Endothelial cell of umbilical vein (primary cell): Measurements from ENCODE around the gene GRWD1. TPM values are rescaled to one million over a fixed set of nuclear protein-coding genes. Genes with fewer than 3 reads are reported as not detected.

Source experiments
- BruUV-seq: library from RNA; stranded (reverse); fragments of 400-500 nt; replicated peaks from 2 replicates; lab custom pipeline; 2021; lab: Mats Ljungman, UMichigan
- CTCF ChIA-PET: fragments of 300-600, 350-600 bp; sonication (Branson Sonifier 250); formaldehyde crosslinking; loops from one replicate; lab custom pipeline; 2021; ENCODE audit warnings: antibody characterized with exemption, inconsistent platforms; lab: Charles Lee
- POLR2A ChIA-PET: fragments of 300-600, 350-600 bp; sonication (Branson Sonifier 250); formaldehyde crosslinking; loops from one replicate; lab custom pipeline; 2021; ENCODE audit warnings: antibody characterized with exemption, inconsistent platforms; lab: Charles Lee
- DNase-seq: peaks from one replicate; pipeline ENCODE4 v3.0.0-alpha.2; 2011; ENCODE audit warnings: low read depth, low spot score
- FAIRE-seq: peaks from 2 replicates; lab custom pipeline; 2011; peaks lifted over from hg19 to GRCh38; lab: Jason Lieb, UNC
- H2AFZ ChIP-seq: 2 replicates; pipeline ENCODE4 v1.6.0; 2012; ENCODE audit warnings: low read depth, low read length, control low read depth, inconsistent platforms
- H3K27ac ChIP-seq: 2 replicates; pipeline ENCODE4 v1.5.1; 2011; ENCODE audit warnings: low read depth, mild to moderate bottlenecking, control low read depth, low read length, moderate library complexity; ENCODE audit not compliant: insufficient read depth
- H3K27me3 ChIP-seq, 2 experiments: 2 replicates each; pipeline versions ENCODE4 v1.6.0 to v1.6.1; 2011; ENCODE audit warnings: low read length in 2 of 2, mixed read lengths in 1 of 2; ENCODE audit not compliant: control insufficient read depth in 2 of 2, insufficient read depth in 2 of 2
- H3K36me3 ChIP-seq, 2 experiments: 2 replicates in 1 of 2; 3 replicates in 1 of 2; pipeline ENCODE4 v1.5.1; 2011; ENCODE audit warnings: low read length in 2 of 2, mild to moderate bottlenecking in 1 of 2, moderate library complexity in 1 of 2; ENCODE audit not compliant: control insufficient read depth in 2 of 2, insufficient read depth in 2 of 2; ENCODE audit errors: extremely low read depth in 1 of 2
- H3K4me1 ChIP-seq: 3 replicates; pipeline ENCODE4 v1.5.1; 2011; ENCODE audit warnings: mild to moderate bottlenecking, low read length; ENCODE audit not compliant: control insufficient read depth, insufficient read depth; ENCODE audit errors: extremely low read depth
- H3K4me2 ChIP-seq: 2 replicates; pipeline ENCODE4 v1.6.1; 2011; ENCODE audit warnings: low read length, control low read depth, mixed read lengths; ENCODE audit not compliant: insufficient read depth
- H3K4me3 ChIP-seq, 3 experiments: fragments of 200-600 bp in 1 of 3; sonication (generic), shearing (Covaris generic) in 1 of 3; replicated peaks in 1 of 3; 2 replicates each; pipeline ENCODE4 v1.5.1; 2011 to 2016; ENCODE audit warnings: control low read depth in 3 of 3, low read length in 3 of 3, mild to moderate bottlenecking in 2 of 3, inconsistent platforms in 1 of 3, low read depth in 1 of 3, moderate library complexity in 1 of 3; ENCODE audit not compliant: insufficient read depth in 1 of 3
- H3K79me2 ChIP-seq: 2 replicates; pipeline ENCODE4 v1.6.0; 2012; ENCODE audit warnings: low read length, inconsistent platforms; ENCODE audit not compliant: control insufficient read depth, insufficient read depth
- H3K9ac ChIP-seq: replicated peaks from 2 replicates; pipeline ENCODE3; 2011; ENCODE audit warnings: low read length, control low read depth; ENCODE audit not compliant: insufficient read depth; ENCODE audit errors: extremely low read depth
- H3K9me1 ChIP-seq: replicated peaks from 3 replicates; pipeline ENCODE4 v1.6.0; 2011; ENCODE audit warnings: mild to moderate bottlenecking, low read length; ENCODE audit not compliant: control insufficient read depth, insufficient read depth; ENCODE audit errors: extremely low read depth
- H3K9me3 ChIP-seq: replicated peaks from 2 replicates; pipeline ENCODE4 v1.5.1; 2012; ENCODE audit warnings: low read length, inconsistent platforms; ENCODE audit not compliant: control insufficient read depth, insufficient read depth
- H4K20me1 ChIP-seq: replicated peaks from 2 replicates; pipeline ENCODE3; 2011; ENCODE audit warnings: mild to moderate bottlenecking, low read length; ENCODE audit not compliant: control insufficient read depth, insufficient read depth; ENCODE audit errors: extremely low read depth
- EZH2 ChIP-seq: IDR thresholded peaks from 2 replicates; pipeline ENCODE4 v1.6.1; 2012; ENCODE audit warnings: borderline replicate concordance, low read depth, mild to moderate bottlenecking, moderate library complexity, low read length, inconsistent platforms; ENCODE audit not compliant: severe bottlenecking
- FOS ChIP-seq: IDR thresholded peaks from 2 replicates; pipeline ENCODE4 v1.6.1; 2011; ENCODE audit warnings: mild to moderate bottlenecking, low read length, moderate library complexity, borderline replicate concordance; ENCODE audit not compliant: insufficient read depth
- GATA2 ChIP-seq: IDR thresholded peaks from 2 replicates; pipeline ENCODE4 v1.7.0; 2011; ENCODE audit warnings: low read depth, mild to moderate bottlenecking, moderate library complexity, mixed read lengths, low read length; ENCODE audit not compliant: insufficient read length, insufficient read depth
- JUN ChIP-seq: IDR thresholded peaks from 2 replicates; pipeline ENCODE4 v1.6.1; 2011; ENCODE audit warnings: borderline replicate concordance, low read depth; ENCODE audit not compliant: insufficient read length, insufficient read depth
- MYC ChIP-seq: IDR thresholded peaks from one replicate; pipeline ENCODE4 v1.6.1; 2011; ENCODE audit warnings: mild to moderate bottlenecking, low read depth, low read length
- POLR2A ChIP-seq: IDR thresholded peaks from 2 replicates; pipeline ENCODE4 v1.6.1; 2012; ENCODE audit warnings: low read depth, mild to moderate bottlenecking, control low read depth, low read length
- POLR2AphosphoS5 ChIP-seq: IDR thresholded peaks from 2 replicates; pipeline ENCODE4 v1.6.1; 2012; ENCODE audit warnings: low read depth, mild to moderate bottlenecking, control low read depth, low read length, moderate library complexity; ENCODE audit not compliant: insufficient read depth
- dilution Hi-C: fragments of 300-500 bp; cut with MboI; formaldehyde crosslinking; loops from one replicate; pipeline ENCODE4 v1.15.0; 2019; ENCODE audit warnings: low sequenced_read_pairs; ENCODE audit not compliant: extremely low pct_ligation_motif_present
- intact Hi-C: fragments of 100-400 bp; cut with micrococcal nuclease; formaldehyde crosslinking; loops from one replicate; pipeline ENCODE4 v1.10.0; 2022
- polyA plus RNA-seq, 4 experiments: library from polyadenylated mRNA; depleted of rRNA in 3 of 4; stranded (reverse) in 3 of 4; unstranded in 1 of 4; fragments of >200 nt; gene quantifications; 2 replicates each; pipeline versions ENCODE4 v1.2.1 to v1.2.3, GENCODE V29; 2011 to 2012; ENCODE audit warnings: missing spikeins in 1 of 4
- total RNA-seq: library from RNA; stranded (reverse); gene quantifications from 2 replicates; pipeline ENCODE4 v1.2.3, GENCODE V29; 2021
- TF ChIP-seq, protein P1 (sequence below), 2 donors: IDR thresholded peaks; 1 replicate in 1 of 2; 2 replicates in 1 of 2; pipeline ENCODE4 v1.5.1; 2011; ENCODE audit warnings: low read length in 2 of 2, mild to moderate bottlenecking in 2 of 2, moderate library complexity in 2 of 2, control low read depth in 1 of 2, inconsistent platforms in 1 of 2, low read depth in 1 of 2; ENCODE audit not compliant: insufficient read depth in 1 of 2; ENCODE audit errors: extremely low read depth in 1 of 2
- TF ChIP-seq, protein P2 (sequence below): IDR thresholded peaks from 2 replicates; pipeline ENCODE4 v1.6.1; 2011; ENCODE audit not compliant: insufficient read depth, insufficient read length

The GRWD1 gene
- total and polyA plus RNA-seq, 2 donors (not counting 3 experiments of a cell fraction or from before 2014, with no cell fraction given) = 26.3 to 52.7 TPM

DNA sequence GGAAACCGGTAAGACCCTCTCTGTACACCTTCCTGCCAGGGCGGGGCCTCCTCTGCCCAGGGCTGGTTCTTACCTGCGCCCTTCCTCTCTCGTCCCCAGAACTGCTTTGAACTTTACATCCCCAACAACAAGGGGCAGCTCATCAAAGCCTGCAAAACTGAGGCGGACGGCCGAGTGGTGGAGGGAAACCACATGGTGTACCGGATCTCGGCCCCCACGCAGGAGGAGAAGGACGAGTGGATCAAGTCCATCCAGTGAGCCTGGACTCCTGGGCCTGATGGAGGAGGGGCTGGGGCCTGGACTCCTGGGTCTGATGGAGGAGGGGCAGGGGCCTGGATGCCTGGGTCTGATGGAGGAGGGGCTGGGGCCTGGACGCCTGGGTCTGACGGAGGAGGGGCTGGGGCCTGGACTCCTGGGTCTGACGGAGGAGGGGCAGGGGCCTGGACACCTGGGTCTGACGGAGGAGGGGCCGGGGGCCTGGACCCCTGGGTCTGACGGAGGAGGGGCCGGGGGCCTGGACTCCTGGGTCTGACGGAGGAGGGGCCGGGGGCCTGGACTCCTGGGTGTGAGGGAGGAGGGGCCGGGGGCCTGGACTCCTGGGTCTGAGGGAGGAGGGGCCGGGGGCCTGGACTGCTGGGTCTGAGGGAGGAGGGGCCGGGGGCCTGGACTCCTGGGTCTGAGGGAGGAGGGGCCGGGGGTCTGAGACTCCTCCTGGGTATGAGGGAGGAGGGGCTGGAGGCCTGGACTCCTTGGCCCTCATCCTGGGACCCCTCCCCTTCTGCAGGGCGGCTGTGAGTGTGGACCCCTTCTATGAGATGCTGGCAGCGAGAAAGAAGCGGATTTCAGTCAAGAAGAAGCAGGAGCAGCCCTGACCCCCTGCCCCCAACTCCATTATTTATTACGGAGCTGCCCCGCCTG, 32.8 kb downstream of the GRWD1 start:
- Histone ChIP-seq H3K36me3 (peaks cover 15 to 45% of the 10 kb centered on the region in 2 experiments), H3K9ac (no peak overlapping the region), H3K27me3 (no peaks in the 10 kb centered on the region), H3K79me2 (no peaks in the 10 kb centered on the region), H3K27ac (no peak overlapping the region), H3K4me1 (peaks cover 23% of the 10 kb centered on the region), H4K20me1 (no peaks in the 10 kb centered on the region), H3K9me3 (no peaks in the 10 kb centered on the region), H3K4me2 (no peak overlapping the region), H2AFZ (no peak overlapping the region), H3K4me3 (no peak overlapping the region), H3K9me1 (no peaks in the 10 kb centered on the region)
- DNase-seq (no peak), FAIRE-seq (no peak)
- TF ChIP-seq FOS (no peak), POLR2AphosphoS5 (no peak), MYC (no peak), POLR2A (no peak), EZH2 (no peak), GATA2 (no peak), JUN (no peak)
- TF ChIP-seq, protein P1, sequence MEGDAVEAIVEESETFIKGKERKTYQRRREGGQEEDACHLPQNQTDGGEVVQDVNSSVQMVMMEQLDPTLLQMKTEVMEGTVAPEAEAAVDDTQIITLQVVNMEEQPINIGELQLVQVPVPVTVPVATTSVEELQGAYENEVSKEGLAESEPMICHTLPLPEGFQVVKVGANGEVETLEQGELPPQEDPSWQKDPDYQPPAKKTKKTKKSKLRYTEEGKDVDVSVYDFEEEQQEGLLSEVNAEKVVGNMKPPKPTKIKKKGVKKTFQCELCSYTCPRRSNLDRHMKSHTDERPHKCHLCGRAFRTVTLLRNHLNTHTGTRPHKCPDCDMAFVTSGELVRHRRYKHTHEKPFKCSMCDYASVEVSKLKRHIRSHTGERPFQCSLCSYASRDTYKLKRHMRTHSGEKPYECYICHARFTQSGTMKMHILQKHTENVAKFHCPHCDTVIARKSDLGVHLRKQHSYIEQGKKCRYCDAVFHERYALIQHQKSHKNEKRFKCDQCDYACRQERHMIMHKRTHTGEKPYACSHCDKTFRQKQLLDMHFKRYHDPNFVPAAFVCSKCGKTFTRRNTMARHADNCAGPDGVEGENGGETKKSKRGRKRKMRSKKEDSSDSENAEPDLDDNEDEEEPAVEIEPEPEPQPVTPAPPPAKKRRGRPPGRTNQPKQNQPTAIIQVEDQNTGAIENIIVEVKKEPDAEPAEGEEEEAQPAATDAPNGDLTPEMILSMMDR (IDR thresholded peaks at IDR 0.05; ENCODE audit: extremely low read depth in 1 of 2, insufficient read depth in 1 of 2, low read depth in 1 of 2, low read length in 2 of 2) = no peak
- TF ChIP-seq, protein P2, sequence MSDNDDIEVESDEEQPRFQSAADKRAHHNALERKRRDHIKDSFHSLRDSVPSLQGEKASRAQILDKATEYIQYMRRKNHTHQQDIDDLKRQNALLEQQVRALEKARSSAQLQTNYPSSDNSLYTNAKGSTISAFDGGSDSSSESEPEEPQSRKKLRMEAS = no peak
- ChIA-PET CTCF (interaction anchor here (1.4 to 2.1 kb wide), 5 partner anchors 9 to 110 kb away, joined by 4 to 9 read pairs (median 5); no protein-coding TSS in a partner anchor), POLR2A (interaction anchor here (1.1 kb wide), 1 partner anchor 8 kb away, joined by 3 read pairs; no protein-coding TSS in a partner anchor)
- no TSS peak for BruUV-seq
- dilution Hi-C loops (no loop called here), intact Hi-C loops (no loop called here)
